ENCODE data around the gene FAF2. TPM values are rescaled to one million over a fixed set of nuclear protein-coding genes. Genes with fewer than 3 reads are reported as not detected.

The FAF2 gene
- total RNA-seq, 1 donor from 2014 or later = 32.3 TPM

DNA sequence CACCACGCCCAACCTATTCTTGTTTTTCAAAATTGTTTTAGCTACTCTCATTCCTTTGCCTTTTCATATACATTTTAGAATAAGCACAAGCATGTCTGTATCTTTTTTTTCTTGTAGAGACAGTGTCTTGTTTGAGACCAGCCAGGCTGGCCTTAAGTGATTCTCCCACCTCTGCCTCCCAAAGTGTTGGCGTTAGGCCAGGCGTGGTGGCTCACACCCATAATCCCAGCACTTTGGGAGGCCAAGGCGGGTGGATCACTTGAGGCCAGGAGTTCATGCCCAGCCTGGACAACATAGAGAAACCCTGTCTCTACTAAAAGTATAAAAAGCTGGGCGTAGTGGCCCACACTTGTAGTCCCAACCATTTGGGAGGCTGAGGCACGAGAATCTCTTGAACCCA lies 76.0 kb downstream of the FAF2 start:
- H3F3A ChIP-seq (ENCODE audit: low read depth) = peaks cover 2% of the 10 kb centered on the region
- DNase-seq (ENCODE audit: low spot score) = no peak
- H2AFZ ChIP-seq (replicated peaks) = no peak overlapping the region
- no peak overlapping the region for H3K4me3 ChIP-seq
- H3K9me3 ChIP-seq (ENCODE audit: low read depth) = no peaks in the 10 kb centered on the region
- H3K4me1 ChIP-seq = no peaks in the 10 kb centered on the region
- H3K4me3 Mint-ChIP-seq = no peak overlapping the region
- no peaks in the 10 kb centered on the region for H3K36me3 ChIP-seq
- H3K27me3 Mint-ChIP-seq (ENCODE audit: insufficient read depth, low read depth) = peaks cover 18% of the 10 kb centered on the region
- H3K36me3 Mint-ChIP-seq = peaks cover 4% of the 10 kb centered on the region
- peaks cover 7% of the 10 kb centered on the region for H4K20me1 ChIP-seq (ENCODE audit: low read depth)
- no peak overlapping the region for H3K27ac ChIP-seq
- H3K4me1 Mint-ChIP-seq = no peaks in the 10 kb centered on the region
- TF ChIP-seq EZH2phosphoT487 (IDR thresholded peaks at IDR 0.05) (no peak), EZH2 (IDR thresholded peaks at IDR 0.05) (no peak)
- TF ChIP-seq, protein P1, sequence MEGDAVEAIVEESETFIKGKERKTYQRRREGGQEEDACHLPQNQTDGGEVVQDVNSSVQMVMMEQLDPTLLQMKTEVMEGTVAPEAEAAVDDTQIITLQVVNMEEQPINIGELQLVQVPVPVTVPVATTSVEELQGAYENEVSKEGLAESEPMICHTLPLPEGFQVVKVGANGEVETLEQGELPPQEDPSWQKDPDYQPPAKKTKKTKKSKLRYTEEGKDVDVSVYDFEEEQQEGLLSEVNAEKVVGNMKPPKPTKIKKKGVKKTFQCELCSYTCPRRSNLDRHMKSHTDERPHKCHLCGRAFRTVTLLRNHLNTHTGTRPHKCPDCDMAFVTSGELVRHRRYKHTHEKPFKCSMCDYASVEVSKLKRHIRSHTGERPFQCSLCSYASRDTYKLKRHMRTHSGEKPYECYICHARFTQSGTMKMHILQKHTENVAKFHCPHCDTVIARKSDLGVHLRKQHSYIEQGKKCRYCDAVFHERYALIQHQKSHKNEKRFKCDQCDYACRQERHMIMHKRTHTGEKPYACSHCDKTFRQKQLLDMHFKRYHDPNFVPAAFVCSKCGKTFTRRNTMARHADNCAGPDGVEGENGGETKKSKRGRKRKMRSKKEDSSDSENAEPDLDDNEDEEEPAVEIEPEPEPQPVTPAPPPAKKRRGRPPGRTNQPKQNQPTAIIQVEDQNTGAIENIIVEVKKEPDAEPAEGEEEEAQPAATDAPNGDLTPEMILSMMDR (IDR thresholded peaks at IDR 0.05) = no peak
- no peaks in the 10 kb centered on the region for H3K27me3 ChIP-seq
- H3K9ac ChIP-seq = no peak overlapping the region
- H3K4me2 ChIP-seq = no peak overlapping the region
- no peaks in the 10 kb centered on the region for H3K9me3 Mint-ChIP-seq
- no peak overlapping the region for H3K27ac Mint-ChIP-seq
- H3K79me2 ChIP-seq (ENCODE audit: low read depth) = no peaks in the 10 kb centered on the region

DNA sequence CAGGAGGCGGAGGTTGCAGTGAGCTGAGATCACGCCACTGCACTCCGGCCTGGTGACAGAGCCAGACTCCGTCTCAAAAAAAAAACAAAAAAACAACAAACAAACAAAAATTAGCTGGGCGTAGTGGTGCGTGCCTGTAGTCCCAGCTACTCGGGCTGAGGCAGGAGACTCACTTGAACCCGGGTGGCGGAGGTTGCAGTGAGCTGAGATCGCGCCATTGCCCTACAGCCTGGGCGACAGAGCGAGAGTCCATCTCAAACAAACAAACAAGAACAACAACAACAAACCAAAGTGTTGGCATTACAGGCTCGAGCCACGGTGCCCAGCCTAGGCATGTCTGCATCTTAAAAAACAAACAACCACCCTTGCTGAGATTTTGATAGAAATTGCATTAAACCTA lies 76.8 kb downstream of the FAF2 start:
- H3K27me3 Mint-ChIP-seq (ENCODE audit: insufficient read depth, low read depth) = peaks cover 18% of the 10 kb centered on the region
- Histone ChIP-seq H2AFZ (replicated peaks) (no peak overlapping the region), H3K36me3 (no peaks in the 10 kb centered on the region), H3K27me3 (no peaks in the 10 kb centered on the region), H3K9me3 (ENCODE audit: low read depth) (no peaks in the 10 kb centered on the region), H3K9ac (no peak overlapping the region), H3K4me3 (no peak overlapping the region), H3F3A (ENCODE audit: low read depth) (peaks cover 2% of the 10 kb centered on the region), H3K27ac (no peak overlapping the region), H3K79me2 (ENCODE audit: low read depth) (no peaks in the 10 kb centered on the region), H3K4me1 (no peaks in the 10 kb centered on the region), H4K20me1 (ENCODE audit: low read depth) (peaks cover 7% of the 10 kb centered on the region), H3K4me2 (no peak overlapping the region)
- H3K36me3 Mint-ChIP-seq = peaks cover 6% of the 10 kb centered on the region
- no peak for DNase-seq (ENCODE audit: low spot score)
- no peaks in the 10 kb centered on the region for H3K9me3 Mint-ChIP-seq
- TF ChIP-seq EZH2 (IDR thresholded peaks at IDR 0.05) (no peak), EZH2phosphoT487 (IDR thresholded peaks at IDR 0.05) (no peak)
- TF ChIP-seq, protein P1 (IDR thresholded peaks at IDR 0.05) = no peak
- H3K4me3 Mint-ChIP-seq = no peak overlapping the region
- H3K27ac Mint-ChIP-seq = no peak overlapping the region
- H3K4me1 Mint-ChIP-seq = no peaks in the 10 kb centered on the region

DNA sequence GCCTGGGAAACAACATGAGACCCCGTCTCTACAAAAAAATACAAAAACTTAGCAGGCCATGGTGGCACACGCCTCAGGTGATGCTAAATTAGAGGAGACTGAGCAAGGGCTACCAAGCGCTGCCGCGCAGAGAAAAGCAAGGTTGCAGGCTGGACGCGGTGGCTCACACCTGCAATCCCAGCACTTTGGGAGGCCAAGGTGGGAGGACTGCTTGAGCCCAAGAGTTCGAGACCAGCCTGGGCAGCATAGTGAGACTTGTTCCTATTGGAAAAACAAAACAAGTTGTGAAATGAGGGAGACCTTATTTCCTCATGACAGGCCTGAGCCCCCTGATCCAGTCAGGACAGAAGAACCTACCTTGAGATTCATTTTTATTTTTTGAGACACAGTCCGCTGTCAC lies 77.5 kb downstream of the FAF2 start:
- Mint-ChIP-seq H3K27me3 (ENCODE audit: insufficient read depth, low read depth) (peaks cover 13% of the 10 kb centered on the region), H3K27ac (no peak overlapping the region), H3K36me3 (peaks cover 6% of the 10 kb centered on the region), H3K4me1 (no peaks in the 10 kb centered on the region), H3K4me3 (no peak overlapping the region), H3K9me3 (no peaks in the 10 kb centered on the region)
- Histone ChIP-seq H2AFZ (replicated peaks) (no peak overlapping the region), H3K4me1 (no peaks in the 10 kb centered on the region), H3K36me3 (no peaks in the 10 kb centered on the region), H4K20me1 (ENCODE audit: low read depth) (peaks cover 10% of the 10 kb centered on the region), H3K9me3 (ENCODE audit: low read depth) (no peaks in the 10 kb centered on the region), H3K4me3 (no peak overlapping the region), H3K9ac (no peak overlapping the region), H3K27me3 (no peaks in the 10 kb centered on the region), H3K4me2 (no peak overlapping the region), H3K79me2 (ENCODE audit: low read depth) (no peaks in the 10 kb centered on the region), H3K27ac (no peak overlapping the region), H3F3A (ENCODE audit: low read depth) (peaks cover 2% of the 10 kb centered on the region)
- no peak for DNase-seq (ENCODE audit: low spot score)
- no peak for TF ChIP-seq EZH2phosphoT487 (IDR thresholded peaks at IDR 0.05)
- TF ChIP-seq, protein P1 (IDR thresholded peaks at IDR 0.05) = no peak
- no peak for TF ChIP-seq EZH2 (IDR thresholded peaks at IDR 0.05)

Data from neural progenitor cell (in vitro differentiated cells).